GM13976 (cell line): ENCODE data around the gene EXOSC2.

ENCODE experiments used
- DNase-seq: peaks from one replicate; pipeline ENCODE4 v3.0.0; 2012; ENCODE audit warnings: low spot score
- CTCF ChIP-seq: IDR thresholded peaks from 2 replicates; pipeline ENCODE4 v1.5.1; 2012; ENCODE audit warnings: borderline replicate concordance, mild to moderate bottlenecking; ENCODE audit not compliant: insufficient read depth; ENCODE audit errors: extremely low read depth, missing control alignments, control extremely low read depth
- in situ Hi-C: fragments of 300-500 bp; cut with MboI; formaldehyde crosslinking; loops from one replicate; pipeline ENCODE4 v1.12.0; 2022; ENCODE audit warnings: low sequenced_read_pairs, mixed read lengths, inconsistent platforms; ENCODE audit not compliant: unreplicated experiment

The EXOSC2 gene

GRCh38 chr9:130663258-130663976 is 30.2 kb upstream of the EXOSC2 start:
- in situ Hi-C loops, result no loop called here
- DNase-seq, result no peak
- TF ChIP-seq CTCF, result no peak

- in situ Hi-C loops, result no loop called here
- no peak for DNase-seq
Observed at GRCh38 chr9:130663977-130664250, 29.7 kb upstream of the EXOSC2 start.

GRCh38 chr9:130664251-130665028 is 29.1 kb upstream of the EXOSC2 start, which contains the start of gene PRDM12:
Gene PRDM12 (plus strand): TSS chr9:130664594. CDS start chr9:130664654, 60 bp downstream.
- no peak for TF ChIP-seq CTCF
- no peak for DNase-seq
- in situ Hi-C loops, result no loop called here

More at GRCh38 chr9:130663977-130664250, 29.7 kb upstream of the EXOSC2 start:
- TF ChIP-seq CTCF, result no peak

GRCh38 chr9:130665029-130665430 is 28.6 kb upstream of the EXOSC2 start:
- TF ChIP-seq CTCF, result no peak
- in situ Hi-C loops, result no loop called here
- DNase-seq, result no peak

GRCh38 chr9:130665431-130666392 is 27.9 kb upstream of the EXOSC2 start:
- no peak for TF ChIP-seq CTCF
- in situ Hi-C loops, result no loop called here
- no peak for DNase-seq
